OCI-LY3 (cell line): ENCODE data around the gene RAP1B.

ENCODE experiments used
- H2AFZ ChIP-seq: fragments of 200-600, 300-600 bp; shearing (Covaris generic); 2 replicates; pipeline ENCODE4 v1.6.0; 2014; ENCODE audit warnings: antibody characterized with exemption, low read depth, low read length
- H3K27ac ChIP-seq: fragments of 200-600, 300-600 bp; sonication (generic); 2 replicates; pipeline ENCODE4 v1.5.1; 2014; ENCODE audit warnings: mild to moderate bottlenecking, low read length, moderate library complexity, mixed read lengths
- H3K27me3 ChIP-seq: fragments of 200-600, 300-600 bp; sonication (generic); 2 replicates; pipeline ENCODE4 v1.6.1; 2014; ENCODE audit warnings: low read depth, low read length, mixed read lengths
- H3K36me3 ChIP-seq: fragments of 200-600, 300-600 bp; sonication (generic); replicated peaks from 2 replicates; pipeline ENCODE3; 2014; ENCODE audit warnings: low read depth, low read length, mixed read lengths
- H3K4me1 ChIP-seq: fragments of 300-600, 200-600 bp; sonication (generic); 2 replicates; pipeline ENCODE4 v1.6.1; 2014; ENCODE audit warnings: low read length, mixed read lengths
- H3K4me2 ChIP-seq: fragments of 200-600, 300-600 bp; sonication (generic); 2 replicates; pipeline ENCODE4 v1.6.1; 2014; ENCODE audit warnings: low read length, mixed read lengths
- H3K4me3 ChIP-seq: fragments of 300-600, 200-600 bp; sonication (generic); 2 replicates; pipeline ENCODE4 v1.5.1; 2014; ENCODE audit warnings: antibody characterized with exemption, mild to moderate bottlenecking, low read length, moderate library complexity
- H3K79me2 ChIP-seq: fragments of 300-600, 200-600 bp; shearing (Covaris generic); 2 replicates; pipeline ENCODE4 v1.6.1; 2014; ENCODE audit warnings: mild to moderate bottlenecking, low read length, mixed read lengths
- H3K9ac ChIP-seq: fragments of 300-600, 200-600 bp; shearing (Covaris generic); 2 replicates; pipeline ENCODE4 v1.6.0; 2014; ENCODE audit warnings: mild to moderate bottlenecking, low read length, moderate library complexity
- H3K9me3 ChIP-seq: fragments of 200-600, 300-600 bp; shearing (Covaris generic); 2 replicates; pipeline ENCODE4 v1.6.1; 2014; ENCODE audit warnings: low read length, mixed read lengths; ENCODE audit not compliant: insufficient read depth
- H4K20me1 ChIP-seq: fragments of 200-600, 300-600 bp; sonication (generic); 2 replicates; pipeline ENCODE4 v1.6.1; 2016; ENCODE audit warnings: low read length, mixed read lengths; ENCODE audit not compliant: insufficient read depth
- EZH2phosphoT487 ChIP-seq: fragments of 200-600 bp; shearing (Covaris generic); IDR thresholded peaks from 2 replicates; pipeline ENCODE4 v1.6.1; 2018; ENCODE audit warnings: antibody characterized with exemption, mixed run types, low read depth
- TF ChIP-seq, protein P1 (sequence below): fragments of 200-600, 300-600 bp; sonication (generic); IDR thresholded peaks from 2 replicates; pipeline ENCODE4 v1.5.1; 2014; ENCODE audit warnings: antibody characterized with exemption, low read length, low read depth

The RAP1B gene

GRCh38 chr12:68568922-68569569 lies 41.7 kb upstream of the RAP1B start:
- H2AFZ ChIP-seq, result no peak overlapping the region
- no peak overlapping the region for H3K9ac ChIP-seq
- TF ChIP-seq EZH2phosphoT487, result no peak
- TF ChIP-seq, protein P1, sequence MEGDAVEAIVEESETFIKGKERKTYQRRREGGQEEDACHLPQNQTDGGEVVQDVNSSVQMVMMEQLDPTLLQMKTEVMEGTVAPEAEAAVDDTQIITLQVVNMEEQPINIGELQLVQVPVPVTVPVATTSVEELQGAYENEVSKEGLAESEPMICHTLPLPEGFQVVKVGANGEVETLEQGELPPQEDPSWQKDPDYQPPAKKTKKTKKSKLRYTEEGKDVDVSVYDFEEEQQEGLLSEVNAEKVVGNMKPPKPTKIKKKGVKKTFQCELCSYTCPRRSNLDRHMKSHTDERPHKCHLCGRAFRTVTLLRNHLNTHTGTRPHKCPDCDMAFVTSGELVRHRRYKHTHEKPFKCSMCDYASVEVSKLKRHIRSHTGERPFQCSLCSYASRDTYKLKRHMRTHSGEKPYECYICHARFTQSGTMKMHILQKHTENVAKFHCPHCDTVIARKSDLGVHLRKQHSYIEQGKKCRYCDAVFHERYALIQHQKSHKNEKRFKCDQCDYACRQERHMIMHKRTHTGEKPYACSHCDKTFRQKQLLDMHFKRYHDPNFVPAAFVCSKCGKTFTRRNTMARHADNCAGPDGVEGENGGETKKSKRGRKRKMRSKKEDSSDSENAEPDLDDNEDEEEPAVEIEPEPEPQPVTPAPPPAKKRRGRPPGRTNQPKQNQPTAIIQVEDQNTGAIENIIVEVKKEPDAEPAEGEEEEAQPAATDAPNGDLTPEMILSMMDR, result no peak

DNA sequence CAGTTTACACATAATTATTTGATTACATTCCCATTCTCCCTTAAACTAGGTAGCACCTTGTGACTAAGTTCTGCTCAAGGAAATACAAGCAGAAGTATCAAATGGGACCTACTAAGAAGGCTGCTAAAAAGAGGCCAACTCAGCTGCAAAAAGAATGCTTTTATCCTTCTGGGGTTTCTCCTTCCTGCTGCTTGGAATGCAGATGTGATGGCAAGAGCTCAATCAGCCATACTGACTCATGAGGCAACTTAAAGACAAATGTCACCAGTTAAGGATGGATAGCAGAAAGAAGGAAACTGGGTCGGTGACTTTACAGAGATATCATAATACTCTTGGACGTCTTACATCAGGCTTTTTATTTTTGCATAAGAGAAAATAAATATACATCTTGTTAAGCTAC lies 38.0 kb upstream of the RAP1B start:
- Histone ChIP-seq H3K4me1 (no peaks in the 10 kb centered on the region), H3K79me2 (no peaks in the 10 kb centered on the region), H3K4me2 (no peak overlapping the region), H2AFZ (no peak overlapping the region), H3K9me3 (no peaks in the 10 kb centered on the region), H3K9ac (no peak overlapping the region), H3K4me3 (no peak overlapping the region), H4K20me1 (no peaks in the 10 kb centered on the region), H3K27ac (no peak overlapping the region), H3K27me3 (peaks cover 6% of the 10 kb centered on the region; the same call in 1 of the 2 replicates), H3K36me3 (no peaks in the 10 kb centered on the region)
- TF ChIP-seq, protein P1, result no peak
- TF ChIP-seq EZH2phosphoT487, result no peak

More at GRCh38 chr12:68568922-68569569, 41.7 kb upstream of the RAP1B start:
- H3K79me2 ChIP-seq, result no peaks in the 10 kb centered on the region
- H3K4me1 ChIP-seq, result no peaks in the 10 kb centered on the region
- no peaks in the 10 kb centered on the region for H3K9me3 ChIP-seq
- no peaks in the 10 kb centered on the region for H3K36me3 ChIP-seq
- H3K4me2 ChIP-seq, result no peak overlapping the region
- no peak overlapping the region for H3K4me3 ChIP-seq
- H3K27ac ChIP-seq, result no peak overlapping the region
- 0 out of 2 replicates have a peak, but pooled peaks cover 6% of the 10 kb centered on the region for H3K27me3 ChIP-seq
- no peaks in the 10 kb centered on the region for H4K20me1 ChIP-seq

- Histone ChIP-seq H3K36me3 (no peaks in the 10 kb centered on the region), H4K20me1 (no peaks in the 10 kb centered on the region), H2AFZ (no peak overlapping the region), H3K4me3 (no peak overlapping the region), H3K27me3 (peaks cover 6% of the 10 kb centered on the region; the same call in 1 of the 2 replicates), H3K9me3 (no peaks in the 10 kb centered on the region), H3K4me1 (no peaks in the 10 kb centered on the region), H3K4me2 (no peak overlapping the region), H3K9ac (no peak overlapping the region), H3K27ac (no peak overlapping the region), H3K79me2 (no peaks in the 10 kb centered on the region)
- TF ChIP-seq, protein P1, result no peak
- TF ChIP-seq EZH2phosphoT487, result no peak
These were observed 37.3 kb upstream of the RAP1B start for GRCh38 chr12:68573406-68573805.

DNA sequence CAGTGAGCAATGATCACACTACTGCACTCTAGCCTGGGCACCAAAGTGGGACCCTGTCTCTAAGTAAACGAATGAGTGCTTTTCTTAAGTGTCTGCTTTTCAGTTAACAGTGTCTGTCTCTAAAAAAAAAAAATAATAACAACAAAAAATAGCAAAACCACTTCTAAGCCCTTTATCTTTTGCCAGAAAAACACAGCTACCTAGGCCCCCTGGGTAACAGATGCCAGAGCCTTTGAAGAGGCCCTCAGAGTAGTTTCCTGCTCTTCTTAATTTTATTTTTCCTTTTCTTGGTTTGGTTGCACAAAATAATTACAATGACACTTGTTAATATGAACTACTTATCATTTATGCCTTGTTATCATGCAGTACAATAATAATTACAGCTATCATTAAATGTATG lies 32.8 kb upstream of the RAP1B start:
- Histone ChIP-seq H3K9me3 (no peaks in the 10 kb centered on the region), H4K20me1 (no peaks in the 10 kb centered on the region), H3K4me1 (no peaks in the 10 kb centered on the region), H2AFZ (no peak overlapping the region), H3K27me3 (no peaks in the 10 kb centered on the region; the same call in 1 of the 2 replicates), H3K27ac (no peak overlapping the region), H3K9ac (no peak overlapping the region), H3K79me2 (no peaks in the 10 kb centered on the region), H3K4me2 (no peak overlapping the region), H3K36me3 (no peaks in the 10 kb centered on the region), H3K4me3 (no peak overlapping the region)
- TF ChIP-seq EZH2phosphoT487, result no peak
- TF ChIP-seq, protein P1, result no peak
